ENCODE data around the gene IZUMO3.
"Not testable (repeated sequence)": the region's sequence is repeated elsewhere in the genome, so short reads cannot be mapped to it uniquely, and the experiment has no call there.

The IZUMO3 gene, protein sequence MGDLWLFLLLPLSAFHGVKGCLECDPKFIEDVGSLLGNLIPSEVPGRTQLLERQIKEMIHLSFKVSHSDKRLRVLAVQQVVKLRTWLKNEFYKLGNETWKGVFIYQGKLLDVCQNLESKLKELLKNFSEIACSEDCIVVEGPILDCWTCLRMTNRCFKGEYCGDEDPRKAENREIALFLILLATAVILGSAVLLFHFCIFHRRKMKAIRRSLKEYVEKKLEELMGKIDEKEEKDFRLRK

GRCh38 chr9:24545847-24546522, at the start of gene IZUMO3:
TSS of gene IZUMO3 (minus strand) at chr9:24545897. CDS start at chr9:24545649, 248 bp downstream.
- DNase-seq, result no peak

GRCh38 chr9:24594234-24594850, 48.6 kb upstream of the IZUMO3 start:
- no peak for DNase-seq

DNA sequence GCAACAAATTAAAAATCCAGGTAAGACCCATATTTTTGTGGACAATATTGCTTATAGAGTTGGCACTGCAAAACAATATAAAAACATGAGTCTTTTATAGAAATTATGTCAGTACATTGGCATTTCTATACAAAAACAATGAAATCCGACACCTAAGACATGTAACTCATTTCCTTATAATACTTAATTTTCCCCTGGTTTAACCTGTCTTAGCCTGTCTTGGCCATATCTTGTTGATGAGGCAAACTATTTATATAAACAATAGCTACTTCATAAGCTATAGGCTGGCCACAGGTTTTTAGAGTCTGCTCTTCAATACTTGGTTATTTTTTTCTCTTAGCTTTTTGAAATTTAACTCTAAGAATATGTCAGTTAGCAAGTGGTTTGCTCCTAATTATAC, 44.7 kb upstream of the IZUMO3 start:
- DNase-seq, result no peak

DNA sequence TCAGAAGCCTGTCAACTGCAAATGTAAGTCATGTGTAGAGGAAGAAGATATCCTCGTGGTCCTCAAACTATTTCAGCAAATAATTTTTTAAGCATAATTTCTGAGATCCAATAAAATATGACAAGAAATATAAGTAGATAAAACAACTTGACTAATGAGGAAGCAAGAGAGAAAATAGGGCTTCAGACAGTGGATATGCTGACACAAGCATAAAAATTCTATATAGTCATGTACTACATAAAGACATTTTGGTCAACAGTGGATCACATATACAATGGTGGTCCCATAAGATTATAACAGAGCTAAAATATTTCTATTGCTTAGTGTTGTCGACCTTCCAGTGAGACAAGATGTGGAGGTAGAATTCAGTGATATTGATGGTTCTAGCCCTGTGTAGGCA, 42.2 kb upstream of the IZUMO3 start:
- no peak for DNase-seq

- no peak for DNase-seq
Measured at GRCh38 chr9:24582146-24583126, 36.7 kb upstream of the IZUMO3 start.

GRCh38 chr9:24580005-24580404, 34.3 kb upstream of the IZUMO3 start:
- not testable (repeated sequence) for DNase-seq

GRCh38 chr9:24572406-24572805, 26.7 kb upstream of the IZUMO3 start:
- DNase-seq, result no peak

- no peak for DNase-seq
Measured at GRCh38 chr9:24561957-24562356, 16.3 kb upstream of the IZUMO3 start.

DNA sequence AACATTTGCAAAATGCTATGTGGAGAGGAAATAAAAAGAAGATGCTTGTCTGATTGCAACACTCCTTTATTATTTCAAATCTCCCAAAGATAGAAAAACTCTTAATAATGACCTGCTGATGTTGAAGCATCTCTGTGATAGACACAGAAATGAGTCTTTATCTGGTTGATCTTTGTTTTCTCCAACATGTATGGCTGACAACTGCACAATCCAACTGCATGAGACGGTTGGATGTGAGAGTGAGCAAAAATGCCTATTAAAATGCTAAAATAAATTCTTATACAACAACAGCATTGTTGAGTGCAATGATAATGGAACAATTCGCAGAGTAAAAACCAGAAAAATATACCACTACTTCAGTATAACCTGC, 7.5 kb upstream of the IZUMO3 start:
- no peak for DNase-seq

GRCh38 chr9:24552526-24553182, 7.0 kb upstream of the IZUMO3 start:
- DNase-seq, result no peak

GRCh38 chr9:24545285-24545684, 412 bp downstream of the IZUMO3 start:
- DNase-seq, result no peak

GRCh38 chr9:24518545-24518944, 27.2 kb downstream of the IZUMO3 start:
- DNase-seq, result no peak

DNA sequence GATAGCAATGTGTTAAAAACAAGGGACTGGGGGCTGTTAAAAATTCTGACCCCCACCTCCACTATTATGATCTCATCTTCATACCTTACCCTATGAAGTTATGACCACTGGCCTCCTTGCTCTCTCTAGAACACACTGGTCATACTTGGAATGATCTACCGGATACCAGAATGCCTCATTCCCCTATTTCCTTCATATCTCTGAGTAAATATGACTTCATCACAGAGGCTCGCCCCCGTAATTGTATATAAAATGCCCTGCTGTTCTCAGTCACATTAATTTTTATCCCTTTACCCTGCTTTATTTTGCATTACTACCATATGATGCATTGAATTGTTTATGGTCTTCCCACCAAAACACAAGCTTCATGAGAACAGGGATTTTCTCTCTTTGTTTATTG, 29.2 kb downstream of the IZUMO3 start:
- no peak for DNase-seq

DNA sequence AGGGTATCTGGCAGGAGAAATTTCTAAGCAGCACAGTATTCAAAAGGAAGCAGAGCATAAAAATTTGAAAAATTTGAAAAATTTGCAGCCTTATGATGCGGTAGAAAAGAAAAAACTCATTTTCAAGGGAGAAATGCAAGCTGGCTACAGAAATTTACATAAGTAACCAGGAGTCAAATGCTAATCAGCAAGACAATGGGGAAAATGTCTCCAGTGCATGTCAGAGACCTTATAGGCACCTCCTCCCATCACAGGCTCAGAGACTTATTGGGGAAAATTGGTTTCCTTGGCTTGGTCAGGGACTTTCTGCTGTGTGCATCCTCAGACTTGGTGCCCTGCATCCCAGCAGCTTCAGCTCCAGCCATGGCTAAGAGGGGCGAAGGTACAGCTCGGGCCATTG, 35.8 kb downstream of the IZUMO3 start:
- no peak for DNase-seq

DNA sequence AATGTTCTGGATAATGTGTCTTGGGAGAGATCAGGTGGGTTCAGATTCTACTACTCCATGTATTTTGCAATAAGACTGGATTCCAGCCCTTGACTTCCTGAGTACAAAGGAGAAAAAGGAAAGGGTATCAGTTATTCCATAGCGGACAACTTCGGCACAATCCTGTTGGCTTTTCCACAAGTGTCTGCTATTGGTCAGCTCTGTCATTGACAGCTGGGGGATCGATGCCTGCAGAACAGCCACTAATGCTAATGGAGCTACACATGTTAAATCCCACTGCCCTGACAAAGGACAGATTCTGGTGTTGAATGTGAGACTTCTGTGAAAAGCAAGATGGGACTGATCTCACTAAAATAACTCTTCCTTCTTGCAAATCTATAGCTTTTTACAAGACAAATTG, 41.2 kb downstream of the IZUMO3 start:
- no peak for DNase-seq

- DNase-seq, result no peak
Measured at GRCh38 chr9:24502206-24502937, 43.3 kb downstream of the IZUMO3 start.

GRCh38 chr9:24500761-24501160, 44.9 kb downstream of the IZUMO3 start:
- no peak for DNase-seq

DNA sequence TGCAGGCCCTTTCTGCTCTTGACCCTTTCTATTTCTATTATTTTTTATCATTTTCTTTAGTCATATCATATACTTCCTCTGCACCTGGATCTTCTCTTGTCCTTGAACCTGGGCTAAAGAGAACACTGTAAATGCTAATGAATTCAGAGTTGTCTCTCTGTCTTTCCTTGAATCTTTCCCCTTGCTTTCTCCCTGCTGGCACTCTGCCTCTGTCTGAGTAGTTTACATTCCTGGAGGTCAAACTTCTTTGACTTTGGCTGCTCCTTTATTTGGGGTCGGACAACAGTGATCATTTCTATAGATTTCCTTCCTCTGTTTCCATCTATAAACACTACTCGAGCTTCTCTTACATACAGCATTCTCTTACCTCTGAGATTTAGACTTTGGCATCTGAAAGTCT, 47.1 kb downstream of the IZUMO3 start:
- DNase-seq, result no peak

DNA sequence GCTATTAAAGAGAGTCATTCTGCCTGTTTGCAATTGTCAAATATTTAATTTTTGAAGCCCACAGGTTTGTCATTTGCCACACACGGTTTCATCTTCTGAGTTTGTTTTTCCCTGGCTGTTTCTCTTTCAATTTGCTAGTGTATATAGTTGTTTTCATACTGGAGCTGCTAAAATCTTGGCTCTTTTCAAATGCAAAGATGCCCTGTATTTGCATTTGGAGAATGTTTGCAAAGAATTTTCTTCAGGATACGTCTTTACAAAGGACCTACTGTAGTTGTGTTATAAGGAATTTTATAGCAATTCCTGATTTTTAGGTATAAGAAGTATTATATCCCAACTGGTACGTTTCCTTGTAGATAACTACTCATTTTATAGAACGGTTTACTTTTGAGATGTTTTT, 48.0 kb downstream of the IZUMO3 start:
- no peak for DNase-seq
